Endothelial cell of umbilical vein (primary cell): ENCODE results near the gene FHDC1. TPM values are rescaled to one million over a fixed set of nuclear protein-coding genes. Genes with fewer than 3 reads are reported as not detected.

ENCODE experiments used
- BruUV-seq: library from RNA; stranded (reverse); fragments of 400-500 nt; replicated peaks from 2 replicates; lab custom pipeline; 2021; lab: Mats Ljungman, UMichigan
- CTCF ChIA-PET: fragments of 300-600, 350-600 bp; sonication (Branson Sonifier 250); formaldehyde crosslinking; loops from one replicate; lab custom pipeline; 2021; ENCODE audit warnings: antibody characterized with exemption, inconsistent platforms; lab: Charles Lee
- POLR2A ChIA-PET: fragments of 300-600, 350-600 bp; sonication (Branson Sonifier 250); formaldehyde crosslinking; loops from one replicate; lab custom pipeline; 2021; ENCODE audit warnings: antibody characterized with exemption, inconsistent platforms; lab: Charles Lee
- DNase-seq: peaks from one replicate; pipeline ENCODE4 v3.0.0-alpha.2; 2011; ENCODE audit warnings: low read depth, low spot score
- FAIRE-seq: peaks from 2 replicates; lab custom pipeline; 2011; peaks lifted over from hg19 to GRCh38; lab: Jason Lieb, UNC
- H2AFZ ChIP-seq: 2 replicates; pipeline ENCODE4 v1.6.0; 2012; ENCODE audit warnings: low read depth, low read length, control low read depth, inconsistent platforms
- H3K27ac ChIP-seq: 2 replicates; pipeline ENCODE4 v1.5.1; 2011; ENCODE audit warnings: low read depth, mild to moderate bottlenecking, control low read depth, low read length, moderate library complexity; ENCODE audit not compliant: insufficient read depth
- H3K27me3 ChIP-seq, 2 experiments: 2 replicates each; pipeline versions ENCODE4 v1.6.0 to v1.6.1; 2011; ENCODE audit warnings: low read length in 2 of 2, mixed read lengths in 1 of 2; ENCODE audit not compliant: control insufficient read depth in 2 of 2, insufficient read depth in 2 of 2
- H3K36me3 ChIP-seq, 2 experiments: 2 replicates in 1 of 2; 3 replicates in 1 of 2; pipeline ENCODE4 v1.5.1; 2011; ENCODE audit warnings: low read length in 2 of 2, mild to moderate bottlenecking in 1 of 2, moderate library complexity in 1 of 2; ENCODE audit not compliant: control insufficient read depth in 2 of 2, insufficient read depth in 2 of 2; ENCODE audit errors: extremely low read depth in 1 of 2
- H3K4me1 ChIP-seq: 3 replicates; pipeline ENCODE4 v1.5.1; 2011; ENCODE audit warnings: mild to moderate bottlenecking, low read length; ENCODE audit not compliant: control insufficient read depth, insufficient read depth; ENCODE audit errors: extremely low read depth
- H3K4me2 ChIP-seq: 2 replicates; pipeline ENCODE4 v1.6.1; 2011; ENCODE audit warnings: low read length, control low read depth, mixed read lengths; ENCODE audit not compliant: insufficient read depth
- H3K4me3 ChIP-seq, 3 experiments: fragments of 200-600 bp in 1 of 3; sonication (generic), shearing (Covaris generic) in 1 of 3; replicated peaks in 1 of 3; 2 replicates each; pipeline ENCODE4 v1.5.1; 2011 to 2016; ENCODE audit warnings: control low read depth in 3 of 3, low read length in 3 of 3, mild to moderate bottlenecking in 2 of 3, inconsistent platforms in 1 of 3, low read depth in 1 of 3, moderate library complexity in 1 of 3; ENCODE audit not compliant: insufficient read depth in 1 of 3
- H3K79me2 ChIP-seq: 2 replicates; pipeline ENCODE4 v1.6.0; 2012; ENCODE audit warnings: low read length, inconsistent platforms; ENCODE audit not compliant: control insufficient read depth, insufficient read depth
- H3K9ac ChIP-seq: replicated peaks from 2 replicates; pipeline ENCODE3; 2011; ENCODE audit warnings: low read length, control low read depth; ENCODE audit not compliant: insufficient read depth; ENCODE audit errors: extremely low read depth
- H3K9me1 ChIP-seq: replicated peaks from 3 replicates; pipeline ENCODE4 v1.6.0; 2011; ENCODE audit warnings: mild to moderate bottlenecking, low read length; ENCODE audit not compliant: control insufficient read depth, insufficient read depth; ENCODE audit errors: extremely low read depth
- H3K9me3 ChIP-seq: replicated peaks from 2 replicates; pipeline ENCODE4 v1.5.1; 2012; ENCODE audit warnings: low read length, inconsistent platforms; ENCODE audit not compliant: control insufficient read depth, insufficient read depth
- H4K20me1 ChIP-seq: replicated peaks from 2 replicates; pipeline ENCODE3; 2011; ENCODE audit warnings: mild to moderate bottlenecking, low read length; ENCODE audit not compliant: control insufficient read depth, insufficient read depth; ENCODE audit errors: extremely low read depth
- EZH2 ChIP-seq: IDR thresholded peaks from 2 replicates; pipeline ENCODE4 v1.6.1; 2012; ENCODE audit warnings: borderline replicate concordance, low read depth, mild to moderate bottlenecking, moderate library complexity, low read length, inconsistent platforms; ENCODE audit not compliant: severe bottlenecking
- GATA2 ChIP-seq: IDR thresholded peaks from 2 replicates; pipeline ENCODE4 v1.7.0; 2011; ENCODE audit warnings: low read depth, mild to moderate bottlenecking, moderate library complexity, mixed read lengths, low read length; ENCODE audit not compliant: insufficient read length, insufficient read depth
- JUN ChIP-seq: IDR thresholded peaks from 2 replicates; pipeline ENCODE4 v1.6.1; 2011; ENCODE audit warnings: borderline replicate concordance, low read depth; ENCODE audit not compliant: insufficient read length, insufficient read depth
- MYC ChIP-seq: IDR thresholded peaks from one replicate; pipeline ENCODE4 v1.6.1; 2011; ENCODE audit warnings: mild to moderate bottlenecking, low read depth, low read length
- POLR2A ChIP-seq: IDR thresholded peaks from 2 replicates; pipeline ENCODE4 v1.6.1; 2012; ENCODE audit warnings: low read depth, mild to moderate bottlenecking, control low read depth, low read length
- POLR2AphosphoS5 ChIP-seq: IDR thresholded peaks from 2 replicates; pipeline ENCODE4 v1.6.1; 2012; ENCODE audit warnings: low read depth, mild to moderate bottlenecking, control low read depth, low read length, moderate library complexity; ENCODE audit not compliant: insufficient read depth
- dilution Hi-C: fragments of 300-500 bp; cut with MboI; formaldehyde crosslinking; loops from one replicate; pipeline ENCODE4 v1.15.0; 2019; ENCODE audit warnings: low sequenced_read_pairs; ENCODE audit not compliant: extremely low pct_ligation_motif_present
- intact Hi-C: fragments of 100-400 bp; cut with micrococcal nuclease; formaldehyde crosslinking; loops from one replicate; pipeline ENCODE4 v1.10.0; 2022
- polyA plus RNA-seq, 4 experiments: library from polyadenylated mRNA; depleted of rRNA in 3 of 4; stranded (reverse) in 3 of 4; unstranded in 1 of 4; fragments of >200 nt; gene quantifications; 2 replicates each; pipeline versions ENCODE4 v1.2.1 to v1.2.3, GENCODE V29; 2011 to 2012; ENCODE audit warnings: missing spikeins in 1 of 4
- total RNA-seq: library from RNA; stranded (reverse); gene quantifications from 2 replicates; pipeline ENCODE4 v1.2.3, GENCODE V29; 2021
- TF ChIP-seq, protein P1 (sequence below), 2 donors: IDR thresholded peaks; 1 replicate in 1 of 2; 2 replicates in 1 of 2; pipeline ENCODE4 v1.5.1; 2011; ENCODE audit warnings: low read length in 2 of 2, mild to moderate bottlenecking in 2 of 2, moderate library complexity in 2 of 2, control low read depth in 1 of 2, inconsistent platforms in 1 of 2, low read depth in 1 of 2; ENCODE audit not compliant: insufficient read depth in 1 of 2; ENCODE audit errors: extremely low read depth in 1 of 2

Gene FHDC1
- total and polyA plus RNA-seq, 2 donors (not counting 3 experiments of a cell fraction or from before 2014, with no cell fraction given), result 0.03 to 0.18 TPM

DNA sequence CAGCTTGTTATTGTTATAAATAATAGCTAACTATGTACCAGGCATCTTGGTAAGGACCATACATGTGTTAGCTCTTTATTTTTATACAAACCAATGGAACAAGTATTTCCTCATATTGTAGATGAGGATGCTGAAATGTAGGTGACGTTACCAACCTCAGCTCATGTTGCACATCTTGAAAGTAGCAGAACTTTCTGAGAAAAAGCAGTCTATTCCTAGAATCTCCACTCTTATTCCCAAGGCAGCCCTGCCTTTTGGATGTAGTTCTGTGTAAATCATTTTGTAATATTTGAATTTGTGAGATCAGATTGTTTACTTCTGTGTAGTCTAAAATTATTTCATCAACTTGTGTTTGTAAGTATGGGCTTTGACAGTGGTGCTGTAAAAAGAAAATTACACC is 5.3 kb downstream of the FHDC1 start:
- TF ChIP-seq, protein P1, sequence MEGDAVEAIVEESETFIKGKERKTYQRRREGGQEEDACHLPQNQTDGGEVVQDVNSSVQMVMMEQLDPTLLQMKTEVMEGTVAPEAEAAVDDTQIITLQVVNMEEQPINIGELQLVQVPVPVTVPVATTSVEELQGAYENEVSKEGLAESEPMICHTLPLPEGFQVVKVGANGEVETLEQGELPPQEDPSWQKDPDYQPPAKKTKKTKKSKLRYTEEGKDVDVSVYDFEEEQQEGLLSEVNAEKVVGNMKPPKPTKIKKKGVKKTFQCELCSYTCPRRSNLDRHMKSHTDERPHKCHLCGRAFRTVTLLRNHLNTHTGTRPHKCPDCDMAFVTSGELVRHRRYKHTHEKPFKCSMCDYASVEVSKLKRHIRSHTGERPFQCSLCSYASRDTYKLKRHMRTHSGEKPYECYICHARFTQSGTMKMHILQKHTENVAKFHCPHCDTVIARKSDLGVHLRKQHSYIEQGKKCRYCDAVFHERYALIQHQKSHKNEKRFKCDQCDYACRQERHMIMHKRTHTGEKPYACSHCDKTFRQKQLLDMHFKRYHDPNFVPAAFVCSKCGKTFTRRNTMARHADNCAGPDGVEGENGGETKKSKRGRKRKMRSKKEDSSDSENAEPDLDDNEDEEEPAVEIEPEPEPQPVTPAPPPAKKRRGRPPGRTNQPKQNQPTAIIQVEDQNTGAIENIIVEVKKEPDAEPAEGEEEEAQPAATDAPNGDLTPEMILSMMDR (IDR thresholded peaks at IDR 0.05; ENCODE audit: extremely low read depth in 1 of 2, insufficient read depth in 1 of 2, low read depth in 1 of 2, low read length in 2 of 2), result no peak
- TF ChIP-seq JUN (no peak), POLR2AphosphoS5 (no peak), GATA2 (no peak), EZH2 (no peak), MYC (no peak), POLR2A (no peak)
- BruUV-seq, result no TSS peak
- DNase-seq, result no peak
- Histone ChIP-seq H2AFZ (no peak overlapping the region), H3K27me3 (peaks cover 49 to 55% of the 10 kb centered on the region in 2 experiments), H3K4me2 (no peak overlapping the region), H3K36me3 (no peaks in the 10 kb centered on the region), H3K4me3 (no peak overlapping the region), H3K9me1 (no peaks in the 10 kb centered on the region), H3K9ac (no peak overlapping the region), H3K9me3 (no peaks in the 10 kb centered on the region), H3K79me2 (no peaks in the 10 kb centered on the region), H3K4me1 (peaks cover 17% of the 10 kb centered on the region), H4K20me1 (no peaks in the 10 kb centered on the region), H3K27ac (no peak overlapping the region)
- dilution Hi-C loops (no loop called here), intact Hi-C loops (no loop called here)
- ChIA-PET POLR2A (interaction anchor here (0.5 kb wide), 1 partner anchor 126 kb away, joined by 4 read pairs; no protein-coding TSS in a partner anchor), CTCF (interaction anchor here (1.4 to 1.8 kb wide), 2 partner anchors 9 to 27 kb away, joined by 3 read pairs; no protein-coding TSS in a partner anchor)
- no peak for FAIRE-seq
